Endodermal cell (in vitro differentiated cells): Measurements from ENCODE around the gene E2F6. TPM values are rescaled to one million over a fixed set of nuclear protein-coding genes. Genes with fewer than 3 reads are reported as not detected.

Experiments
- DNase-seq: peaks from one replicate; pipeline ENCODE4 v3.0.0-alpha.2; 2017
- H3K27ac ChIP-seq: 2 replicates; pipeline ENCODE4 v1.5.1; 2013; ENCODE audit warnings: mild to moderate bottlenecking, low read depth, low read length, moderate library complexity
- H3K27me3 ChIP-seq: 2 replicates; pipeline ENCODE4 v1.6.1; 2013; ENCODE audit warnings: mild to moderate bottlenecking, low read length, moderate library complexity; ENCODE audit not compliant: insufficient read depth, control insufficient read depth, poor library complexity, severe bottlenecking
- H3K36me3 ChIP-seq: 2 replicates; pipeline ENCODE4 v1.7.0; 2013; ENCODE audit warnings: mild to moderate bottlenecking, low read length, moderate library complexity; ENCODE audit not compliant: control insufficient read depth, insufficient read depth
- H3K4me1 ChIP-seq: one replicate; pipeline ENCODE4 v1.7.0; 2013; ENCODE audit warnings: low read length; ENCODE audit not compliant: control insufficient read depth, insufficient read depth
- H3K4me3 ChIP-seq: 2 replicates; pipeline ENCODE4 v1.5.1; 2013; ENCODE audit warnings: mild to moderate bottlenecking, low read length, moderate library complexity
- H3K9ac ChIP-seq: 2 replicates; pipeline ENCODE4 v1.6.1; 2013; ENCODE audit warnings: mild to moderate bottlenecking, low read length, moderate library complexity; ENCODE audit not compliant: poor library complexity, severe bottlenecking; ENCODE audit errors: extremely low read depth
- H3K9me3 ChIP-seq: 2 replicates; pipeline ENCODE4 v1.6.1; 2013; ENCODE audit warnings: mild to moderate bottlenecking, low read length, moderate library complexity; ENCODE audit not compliant: control insufficient read depth
- H3K27ac Mint-ChIP-seq: 2 replicates; pipeline ENCODE4 v1.8.0; 2020; ENCODE audit warnings: mixed read lengths
- H3K27me3 Mint-ChIP-seq: 2 replicates; pipeline ENCODE4 v1.8.0; 2021; ENCODE audit warnings: mild to moderate bottlenecking, mixed read lengths; ENCODE audit not compliant: insufficient read depth
- H3K36me3 Mint-ChIP-seq: 2 replicates; pipeline ENCODE4 v1.8.0; 2020; ENCODE audit warnings: low read depth, mixed read lengths
- H3K4me1 Mint-ChIP-seq: 2 replicates; pipeline ENCODE4 v1.8.0; 2020; ENCODE audit warnings: mixed read lengths
- H3K4me3 Mint-ChIP-seq: 2 replicates; pipeline ENCODE4 v1.8.0; 2020; ENCODE audit warnings: mild to moderate bottlenecking, moderate library complexity, mixed read lengths
- H3K9me3 Mint-ChIP-seq: 2 replicates; pipeline ENCODE4 v1.8.0; 2020; ENCODE audit warnings: mild to moderate bottlenecking, mixed read lengths
- CTCF ChIP-seq: fragments of 200-600 bp; sonication (generic); conservative IDR thresholded peaks from 2 replicates; pipeline ENCODE4 v1.5.0; 2021; ENCODE audit warnings: antibody characterized with exemption, mild to moderate bottlenecking
- WGBS, 2 experiments: methylation state at CpG; one replicate each; pipeline versions ENCODE4 v1.1.5 to v1.1.7; 2013; ENCODE audit warnings: missing lambda C conversion rate in 2 of 2, mixed read lengths in 1 of 2; ENCODE audit not compliant: insufficient coverage in 1 of 2, insufficient read length in 1 of 2; 5-methylcytosine and 5-hydroxymethylcytosine counted together
- total RNA-seq, 2 donors: library from RNA; stranded (reverse); fragmentation: NEBNext Ultra II Directional in 1 of 2; extraction: Animal tissue kit (Norgen Biotek cat#: 25700) in 1 of 2; gene quantifications; 2 replicates in 1 of 2; 3 replicates in 1 of 2; pipeline ENCODE4 v1.2.1, GENCODE V29; 2021

The E2F6 gene
- total RNA-seq, 2 donors from 2014 or later, result 24.9 to 30.3 TPM

DNA sequence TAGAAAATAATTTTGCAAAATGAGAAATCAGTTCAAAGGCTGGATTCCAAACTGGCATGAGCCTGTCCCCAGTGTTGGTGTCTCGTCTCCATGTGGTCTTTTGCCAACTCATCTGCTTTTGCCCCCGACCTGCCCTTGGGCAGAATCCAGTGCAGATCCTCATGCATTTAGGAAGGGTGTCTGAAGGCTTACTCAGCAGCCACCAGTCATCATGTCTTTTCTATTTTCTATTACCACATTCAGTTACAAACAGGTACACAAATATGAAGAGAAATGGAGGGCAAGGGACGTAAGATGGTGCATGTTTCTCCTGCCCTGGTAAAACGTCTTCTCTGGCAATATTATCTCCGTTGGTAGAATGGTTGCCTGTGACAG lies 43.5 kb downstream of the E2F6 start:
- no peak for TF ChIP-seq CTCF
- no peak overlapping the region for H3K9ac ChIP-seq
- 93 to 94% methylated on average over 4 to 5 of the region's 5 CpGs for WGBS, 2 experiments
- H3K27ac Mint-ChIP-seq, result no peak overlapping the region
- no peak overlapping the region for H3K4me3 Mint-ChIP-seq
- DNase-seq, result no peak
- H3K27me3 Mint-ChIP-seq, result peaks cover 20% of the 10 kb centered on the region
- H3K27me3 ChIP-seq, result no peaks in the 10 kb centered on the region
- H3K4me3 ChIP-seq, result no peak overlapping the region
- H3K27ac ChIP-seq, result no peak overlapping the region
- H3K9me3 Mint-ChIP-seq, result peaks cover 15% of the 10 kb centered on the region
- H3K9me3 ChIP-seq, result peaks cover 11% of the 10 kb centered on the region
- H3K36me3 ChIP-seq, result no peaks in the 10 kb centered on the region
- H3K4me1 Mint-ChIP-seq, result peaks cover 7% of the 10 kb centered on the region
- no peaks in the 10 kb centered on the region for H3K4me1 ChIP-seq
- peaks cover 4% of the 10 kb centered on the region for H3K36me3 Mint-ChIP-seq

GRCh38 chr2:11421863-11422490 lies 44.0 kb downstream of the E2F6 start:
- TF ChIP-seq CTCF, result no peak
- Mint-ChIP-seq H3K4me1 (peaks cover 7% of the 10 kb centered on the region), H3K27ac (no peak overlapping the region), H3K4me3 (no peak overlapping the region), H3K9me3 (peaks cover 20% of the 10 kb centered on the region), H3K27me3 (peaks cover 18% of the 10 kb centered on the region), H3K36me3 (peaks cover 4% of the 10 kb centered on the region)
- Histone ChIP-seq H3K4me3 (no peak overlapping the region), H3K4me1 (no peaks in the 10 kb centered on the region), H3K27ac (no peak overlapping the region), H3K9ac (no peak overlapping the region), H3K27me3 (no peaks in the 10 kb centered on the region), H3K36me3 (no peaks in the 10 kb centered on the region), H3K9me3 (peaks cover 16% of the 10 kb centered on the region)
- WGBS, 2 experiments, result 93 to 94% methylated on average over 6 to 7 of the region's 7 CpGs
- no peak for DNase-seq

- Mint-ChIP-seq H3K9me3 (peaks cover 30% of the 10 kb centered on the region), H3K4me3 (no peak overlapping the region), H3K27me3 (peaks cover 13% of the 10 kb centered on the region), H3K36me3 (peaks cover 5% of the 10 kb centered on the region), H3K27ac (no peak overlapping the region), H3K4me1 (peaks cover 7% of the 10 kb centered on the region)
- Histone ChIP-seq H3K4me3 (no peak overlapping the region), H3K9me3 (peaks cover 18% of the 10 kb centered on the region), H3K4me1 (no peaks in the 10 kb centered on the region), H3K36me3 (no peaks in the 10 kb centered on the region), H3K27me3 (no peaks in the 10 kb centered on the region), H3K9ac (no peak overlapping the region), H3K27ac (no peak overlapping the region)
- no peak for TF ChIP-seq CTCF
- 95 to 100% methylated on average over 3 to 9 of the region's 9 CpGs for WGBS, 2 experiments
- DNase-seq, result no peak
Measured at GRCh38 chr2:11420671-11421070, 45.3 kb downstream of the E2F6 start.
